Loucy (cell line): ENCODE results near the gene MAPK1IP1L.

Source experiments
- H2AFZ ChIP-seq: fragments of 200-600 bp; sonication (generic); 2 replicates; pipeline ENCODE4 v1.6.0; 2016; ENCODE audit warnings: antibody characterized with exemption, mild to moderate bottlenecking, low read length, moderate library complexity
- H3F3A ChIP-seq: fragments of 200-600 bp; 2 replicates; pipeline ENCODE4 v1.6.0; 2016; ENCODE audit warnings: antibody characterized with exemption, low read depth, mild to moderate bottlenecking
- H3K27me3 ChIP-seq: fragments of 200-600 bp; sonication (generic); 2 replicates; pipeline ENCODE4 v1.6.1; 2014; ENCODE audit warnings: low read length, mild to moderate bottlenecking; ENCODE audit not compliant: insufficient read depth, poor library complexity, severe bottlenecking
- H3K36me3 ChIP-seq: fragments of 200-600 bp; sonication (generic); 2 replicates; pipeline ENCODE4 v1.6.1; 2016; ENCODE audit warnings: low read length; ENCODE audit not compliant: insufficient read depth
- H3K4me1 ChIP-seq: fragments of 200-600 bp; sonication (generic); 2 replicates; pipeline ENCODE4 v1.5.1; 2014; ENCODE audit warnings: low read length, mild to moderate bottlenecking; ENCODE audit not compliant: insufficient read depth, poor library complexity, severe bottlenecking
- H3K4me2 ChIP-seq: fragments of 200-600 bp; sonication (generic); 2 replicates; pipeline ENCODE4 v1.6.0; 2014; ENCODE audit warnings: antibody characterized with exemption, low read length, low read depth, mild to moderate bottlenecking; ENCODE audit not compliant: poor library complexity, severe bottlenecking
- H3K4me3 ChIP-seq: fragments of 200-600 bp; sonication (generic); 2 replicates; pipeline ENCODE4 v1.5.1; 2014; ENCODE audit warnings: low read length, mild to moderate bottlenecking, mixed read lengths; ENCODE audit not compliant: poor library complexity, severe bottlenecking
- H3K79me2 ChIP-seq: fragments of 200-600 bp; sonication (generic); 2 replicates; pipeline ENCODE4 v1.6.1; 2014; ENCODE audit warnings: low read length; ENCODE audit not compliant: insufficient read depth
- H3K9ac ChIP-seq: fragments of 200-600 bp; sonication (generic); 2 replicates; pipeline ENCODE4 v1.6.0; 2014; ENCODE audit warnings: mild to moderate bottlenecking, low read depth, low read length, moderate library complexity; ENCODE audit not compliant: poor library complexity, severe bottlenecking
- H3K9me2 ChIP-seq: fragments of 200-600 bp; sonication (generic); replicated peaks from 2 replicates; pipeline ENCODE4 v1.6.1; 2016; ENCODE audit warnings: low read depth, low read length, mixed read lengths
- H3K9me3 ChIP-seq: fragments of 200-600 bp; sonication (generic); 2 replicates; pipeline ENCODE4 v1.6.1; 2014; ENCODE audit warnings: mild to moderate bottlenecking, antibody characterized with exemption, low read length, low read depth; ENCODE audit not compliant: insufficient read depth
- H4K20me1 ChIP-seq: fragments of 200-600 bp; sonication (generic); 2 replicates; pipeline ENCODE4 v1.6.0; 2014; ENCODE audit warnings: antibody characterized with exemption, low read length, mild to moderate bottlenecking; ENCODE audit not compliant: insufficient read depth, poor library complexity, severe bottlenecking
- EZH2phosphoT487 ChIP-seq: fragments of 200-600 bp; IDR thresholded peaks from 2 replicates; pipeline ENCODE4 v1.6.1; 2018; ENCODE audit warnings: antibody characterized with exemption, mild to moderate bottlenecking, moderate library complexity, borderline replicate concordance
- TF ChIP-seq, protein P1 (sequence below): fragments of 200-600 bp; sonication (generic); conservative IDR thresholded peaks from 2 replicates; pipeline ENCODE4 v1.5.1; 2014; ENCODE audit warnings: mild to moderate bottlenecking, antibody characterized with exemption, low read length

Gene MAPK1IP1L

DNA sequence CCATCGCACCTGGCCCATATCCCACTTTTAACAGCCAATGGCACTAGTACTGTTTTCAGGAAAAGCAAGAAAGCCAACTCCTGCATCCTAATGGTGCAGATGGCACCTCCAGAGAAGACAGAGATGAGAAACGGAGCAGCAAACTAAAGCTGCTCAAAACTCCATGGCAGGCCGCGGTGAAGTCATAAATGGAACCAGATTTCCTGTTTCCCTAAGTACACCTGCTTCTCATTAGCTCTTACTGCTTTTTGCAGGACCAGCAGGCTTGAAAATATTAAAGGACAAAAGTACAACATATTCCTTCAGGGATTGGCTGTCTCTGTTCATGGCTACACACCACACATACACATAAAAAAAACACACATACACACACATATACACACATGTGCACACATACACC is 40.9 kb downstream of the MAPK1IP1L start:
- Histone ChIP-seq H3K9ac (peak overlapping the region; percentile 15), H4K20me1 (no peaks in the 10 kb centered on the region), H3K4me3 (no peak overlapping the region), H3K4me1 (peaks cover 8% of the 10 kb centered on the region), H2AFZ (no peak overlapping the region), H3K79me2 (no peaks in the 10 kb centered on the region), H3K4me2 (no peak overlapping the region), H3K36me3 (no peaks in the 10 kb centered on the region), H3F3A (no peaks in the 10 kb centered on the region), H3K9me3 (no peaks in the 10 kb centered on the region), H3K9me2 (no peaks in the 10 kb centered on the region), H3K27me3 (no peaks in the 10 kb centered on the region)
- TF ChIP-seq EZH2phosphoT487 = no peak
- TF ChIP-seq, protein P1, sequence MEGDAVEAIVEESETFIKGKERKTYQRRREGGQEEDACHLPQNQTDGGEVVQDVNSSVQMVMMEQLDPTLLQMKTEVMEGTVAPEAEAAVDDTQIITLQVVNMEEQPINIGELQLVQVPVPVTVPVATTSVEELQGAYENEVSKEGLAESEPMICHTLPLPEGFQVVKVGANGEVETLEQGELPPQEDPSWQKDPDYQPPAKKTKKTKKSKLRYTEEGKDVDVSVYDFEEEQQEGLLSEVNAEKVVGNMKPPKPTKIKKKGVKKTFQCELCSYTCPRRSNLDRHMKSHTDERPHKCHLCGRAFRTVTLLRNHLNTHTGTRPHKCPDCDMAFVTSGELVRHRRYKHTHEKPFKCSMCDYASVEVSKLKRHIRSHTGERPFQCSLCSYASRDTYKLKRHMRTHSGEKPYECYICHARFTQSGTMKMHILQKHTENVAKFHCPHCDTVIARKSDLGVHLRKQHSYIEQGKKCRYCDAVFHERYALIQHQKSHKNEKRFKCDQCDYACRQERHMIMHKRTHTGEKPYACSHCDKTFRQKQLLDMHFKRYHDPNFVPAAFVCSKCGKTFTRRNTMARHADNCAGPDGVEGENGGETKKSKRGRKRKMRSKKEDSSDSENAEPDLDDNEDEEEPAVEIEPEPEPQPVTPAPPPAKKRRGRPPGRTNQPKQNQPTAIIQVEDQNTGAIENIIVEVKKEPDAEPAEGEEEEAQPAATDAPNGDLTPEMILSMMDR = no peak

DNA sequence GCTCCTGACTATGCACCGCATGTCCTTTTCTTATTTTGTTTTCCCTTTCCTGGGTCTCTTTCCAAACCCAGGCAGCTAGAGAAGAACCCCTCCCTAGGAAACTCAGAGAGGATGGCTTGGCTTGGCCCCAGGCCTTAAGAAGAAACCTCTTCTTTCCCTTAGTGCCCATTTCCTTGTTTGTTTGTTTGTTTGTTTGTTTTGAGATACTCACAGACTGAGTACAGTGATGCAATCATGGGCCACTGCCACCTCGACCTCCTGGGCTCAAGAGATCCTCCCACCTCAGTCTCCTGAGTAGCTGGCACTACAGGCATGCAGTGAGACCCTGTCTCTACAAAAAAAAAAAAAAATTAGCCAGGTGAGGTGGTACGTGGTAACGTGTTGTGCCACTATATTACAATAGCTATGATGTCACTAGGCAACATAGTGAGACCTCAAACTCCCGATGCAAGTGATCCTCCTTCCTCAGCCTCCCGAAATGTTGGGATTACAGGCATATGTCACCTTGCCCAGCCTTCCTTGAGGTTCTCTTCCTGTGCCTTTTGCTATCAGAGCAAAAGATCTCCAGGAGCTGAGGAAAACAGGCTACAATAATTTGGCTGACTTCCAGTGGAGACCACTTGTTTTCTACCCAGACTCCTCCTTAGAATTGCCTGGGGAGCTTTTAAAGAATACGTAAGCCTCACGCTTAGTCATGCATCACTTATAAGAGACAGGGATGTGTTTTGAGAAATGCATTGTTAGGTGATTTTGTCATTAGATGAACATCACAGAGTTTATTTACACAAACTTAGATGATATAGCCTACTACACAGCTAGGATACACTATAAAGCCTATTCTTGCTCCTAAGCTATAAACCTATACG is 43.1 kb downstream of the MAPK1IP1L start:
- no peak for TF ChIP-seq EZH2phosphoT487
- TF ChIP-seq, protein P1 = no peak
- Histone ChIP-seq H2AFZ (no peak overlapping the region), H3K36me3 (no peaks in the 10 kb centered on the region), H3K9ac (no peak overlapping the region), H3K27me3 (no peaks in the 10 kb centered on the region), H3K9me3 (no peaks in the 10 kb centered on the region), H3K79me2 (no peaks in the 10 kb centered on the region), H4K20me1 (no peaks in the 10 kb centered on the region), H3F3A (no peaks in the 10 kb centered on the region), H3K4me3 (no peak overlapping the region), H3K4me2 (no peak overlapping the region), H3K9me2 (no peaks in the 10 kb centered on the region), H3K4me1 (peaks cover 21% of the 10 kb centered on the region)

DNA sequence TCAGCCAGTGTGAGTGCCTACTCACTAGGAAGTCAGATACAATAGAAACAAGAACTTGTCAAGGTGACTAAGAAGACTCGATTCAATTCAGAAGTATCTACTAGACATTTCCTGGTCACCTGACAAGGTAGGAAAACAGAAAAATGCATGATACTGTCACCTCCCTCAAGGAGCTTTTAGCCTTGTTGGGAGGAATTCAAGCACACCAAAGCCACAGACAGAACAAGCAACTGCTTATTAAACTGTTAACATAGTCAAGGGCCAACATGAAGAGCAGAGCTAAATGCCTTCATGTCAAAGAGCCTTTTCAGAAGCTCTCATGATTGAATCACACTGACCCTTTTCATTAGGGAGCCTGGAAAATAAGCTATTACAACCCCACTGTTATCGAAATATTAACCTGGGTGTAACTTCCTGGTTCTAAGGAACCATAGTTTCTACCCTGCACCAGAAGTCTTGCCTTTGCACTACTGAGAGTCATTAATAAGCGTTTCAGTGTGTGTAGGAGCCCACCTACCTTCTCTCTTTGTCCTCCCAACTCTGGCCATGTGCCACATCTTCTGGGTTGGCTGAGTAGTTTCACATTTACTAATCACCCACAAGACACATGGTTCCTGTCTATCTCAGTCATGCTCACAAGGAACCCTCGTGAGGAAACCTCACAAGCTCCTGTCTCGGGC is 46.6 kb downstream of the MAPK1IP1L start:
- H3K27me3 ChIP-seq = no peaks in the 10 kb centered on the region
- no peak overlapping the region for H3K9ac ChIP-seq
- H3K4me1 ChIP-seq = peaks cover 31% of the 10 kb centered on the region
- no peak overlapping the region for H3K4me2 ChIP-seq
- no peaks in the 10 kb centered on the region for H3K9me2 ChIP-seq
- no peaks in the 10 kb centered on the region for H3K79me2 ChIP-seq
- H3K4me3 ChIP-seq = no peak overlapping the region
- no peaks in the 10 kb centered on the region for H4K20me1 ChIP-seq
- no peaks in the 10 kb centered on the region for H3K9me3 ChIP-seq
- H3F3A ChIP-seq = peaks cover 12% of the 10 kb centered on the region; the same call in 1 of the 2 replicates
- H2AFZ ChIP-seq = peak overlapping the region; percentile 94
- TF ChIP-seq, protein P1 = no peak
- no peak for TF ChIP-seq EZH2phosphoT487
- no peaks in the 10 kb centered on the region for H3K36me3 ChIP-seq
